ENCODE results near the gene HES6. TPM values are rescaled to one million over a fixed set of nuclear protein-coding genes. Genes with fewer than 3 reads are reported as not detected.

HES6 gene
- total RNA-seq, 1 experiment from 2014 or later = 9.8 TPM

DNA sequence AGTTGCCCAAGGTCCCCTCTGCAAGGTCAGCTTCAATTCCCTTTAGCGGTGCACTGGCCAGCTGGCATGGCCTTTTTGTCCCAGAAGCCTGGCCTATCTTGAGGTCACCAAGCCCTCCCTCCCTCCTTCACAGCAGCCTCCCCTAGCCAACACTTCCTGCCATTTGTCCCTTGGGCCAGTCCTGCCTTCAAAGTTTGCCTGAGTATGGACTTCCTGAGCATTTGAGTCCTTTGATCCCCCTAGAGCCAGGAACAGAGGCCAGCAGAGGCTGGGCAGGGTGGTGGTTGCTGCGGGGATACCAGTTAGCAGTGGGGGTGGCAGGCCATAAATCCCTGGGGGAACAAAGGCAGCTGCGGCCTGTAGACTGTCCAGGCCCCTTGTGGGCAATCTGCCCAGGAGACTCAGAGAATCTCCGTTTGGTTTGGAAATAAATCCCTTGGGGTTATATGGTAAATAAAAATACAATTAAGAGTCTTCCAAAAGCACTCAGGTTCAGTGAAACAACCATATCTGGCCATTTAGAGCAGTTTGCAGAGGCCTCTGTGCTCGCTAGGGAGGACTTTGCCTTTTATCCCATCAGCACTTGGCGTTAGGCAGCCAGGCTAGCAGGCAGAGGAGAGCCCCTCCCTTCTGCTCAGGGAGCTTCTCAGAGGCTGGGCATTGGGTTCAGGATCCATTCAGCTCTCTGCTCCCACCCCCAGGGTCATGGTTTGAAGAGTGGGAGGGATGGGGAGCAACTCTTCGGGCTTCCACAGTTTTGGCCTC lies 3.1 kb upstream of the HES6 start:
- Histone ChIP-seq H3K9ac (ENCODE audit: low read length) (no peak overlapping the region), H3K4me2 (ENCODE audit: low read length) (no peak overlapping the region), H3K79me2 (ENCODE audit: low read length) (no peaks in the 10 kb centered on the region), H3K9me3 (ENCODE audit: low read length) (no peaks in the 10 kb centered on the region), H3K9me2 (replicated peaks; ENCODE audit: low read length) (no peaks in the 10 kb centered on the region), H3K4me1 (ENCODE audit: insufficient read depth, low read length) (peaks cover 4% of the 10 kb centered on the region; the same call in 1 of the 2 replicates), H4K20me1 (ENCODE audit: low read length) (no peaks in the 10 kb centered on the region), H2AFZ (ENCODE audit: low read length) (no peak overlapping the region), H3K4me3 (ENCODE audit: low read length) (no peak overlapping the region), H3K27me3 (ENCODE audit: low read length) (no peaks in the 10 kb centered on the region), H3F3A (ENCODE audit: low read length, unreplicated experiment) (no peaks in the 10 kb centered on the region), H3K27ac (ENCODE audit: low read length) (no peak overlapping the region), H3K36me3 (ENCODE audit: low read depth, low read length) (0 out of 2 replicates have a peak, but pooled peaks cover 5% of the 10 kb centered on the region)
- DNase-seq = no peak
- TF ChIP-seq, protein P1, sequence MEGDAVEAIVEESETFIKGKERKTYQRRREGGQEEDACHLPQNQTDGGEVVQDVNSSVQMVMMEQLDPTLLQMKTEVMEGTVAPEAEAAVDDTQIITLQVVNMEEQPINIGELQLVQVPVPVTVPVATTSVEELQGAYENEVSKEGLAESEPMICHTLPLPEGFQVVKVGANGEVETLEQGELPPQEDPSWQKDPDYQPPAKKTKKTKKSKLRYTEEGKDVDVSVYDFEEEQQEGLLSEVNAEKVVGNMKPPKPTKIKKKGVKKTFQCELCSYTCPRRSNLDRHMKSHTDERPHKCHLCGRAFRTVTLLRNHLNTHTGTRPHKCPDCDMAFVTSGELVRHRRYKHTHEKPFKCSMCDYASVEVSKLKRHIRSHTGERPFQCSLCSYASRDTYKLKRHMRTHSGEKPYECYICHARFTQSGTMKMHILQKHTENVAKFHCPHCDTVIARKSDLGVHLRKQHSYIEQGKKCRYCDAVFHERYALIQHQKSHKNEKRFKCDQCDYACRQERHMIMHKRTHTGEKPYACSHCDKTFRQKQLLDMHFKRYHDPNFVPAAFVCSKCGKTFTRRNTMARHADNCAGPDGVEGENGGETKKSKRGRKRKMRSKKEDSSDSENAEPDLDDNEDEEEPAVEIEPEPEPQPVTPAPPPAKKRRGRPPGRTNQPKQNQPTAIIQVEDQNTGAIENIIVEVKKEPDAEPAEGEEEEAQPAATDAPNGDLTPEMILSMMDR (conservative IDR thresholded peaks at IDR 0.05; ENCODE audit: low read depth, low read length) = no peak
- TF ChIP-seq EZH2phosphoT487 (IDR thresholded peaks at IDR 0.05; ENCODE audit: borderline replicate concordance, low read length) (no peak), EZH2 (IDR thresholded peaks at IDR 0.05; ENCODE audit: low read length, unreplicated experiment) (no peak)
- no TSS peak for BruUV-seq (replicated peaks)
- intact Hi-C loops (cut with micrococcal nuclease) = no loop called here
- CTCF ChIA-PET = no interaction called here
- POLR2A ChIA-PET (ENCODE audit: unreplicated experiment) = no interaction called here
- ATAC-seq = no peak

DNA sequence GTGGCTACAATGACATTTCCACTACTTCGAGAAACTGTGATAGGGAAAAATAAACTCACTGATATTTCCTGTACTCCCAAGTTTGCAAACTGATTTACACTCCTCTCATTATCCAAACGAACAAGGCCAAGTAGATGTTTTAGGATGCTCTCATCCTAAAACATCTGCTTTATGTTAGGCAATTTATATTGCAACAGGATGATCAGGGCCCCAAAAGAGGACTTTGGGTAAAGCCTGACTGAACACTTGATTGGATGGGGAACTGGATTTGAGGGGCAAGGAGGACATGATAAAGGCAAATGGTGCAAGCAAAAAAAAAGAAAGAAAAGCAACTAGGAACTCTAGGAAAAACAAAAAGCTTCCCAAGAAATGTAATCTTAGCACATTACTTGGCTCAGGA lies 2.1 kb upstream of the HES6 start:
- POLR2A ChIA-PET (ENCODE audit: unreplicated experiment) = no interaction called here

More for the DNA sequence above, 2.1 kb upstream of the HES6 start:
- TF ChIP-seq, protein P1 (conservative IDR thresholded peaks at IDR 0.05; ENCODE audit: low read depth, low read length) = no peak
- TF ChIP-seq EZH2phosphoT487 (IDR thresholded peaks at IDR 0.05; ENCODE audit: borderline replicate concordance, low read length) (no peak), EZH2 (IDR thresholded peaks at IDR 0.05; ENCODE audit: low read length, unreplicated experiment) (no peak)
- no peak overlapping the region for H3K27ac ChIP-seq (ENCODE audit: low read length)
- H3K9me3 ChIP-seq (ENCODE audit: low read length) = no peaks in the 10 kb centered on the region
- H3K27me3 ChIP-seq (ENCODE audit: low read length) = no peaks in the 10 kb centered on the region
- H3K4me3 ChIP-seq (ENCODE audit: low read length) = no peak overlapping the region
- H4K20me1 ChIP-seq (ENCODE audit: low read length) = no peaks in the 10 kb centered on the region
- no peak for DNase-seq
- CTCF ChIA-PET = no interaction called here
- H3K79me2 ChIP-seq (ENCODE audit: low read length) = no peaks in the 10 kb centered on the region
- H3F3A ChIP-seq (ENCODE audit: low read length, unreplicated experiment) = no peaks in the 10 kb centered on the region
- H3K9me2 ChIP-seq (replicated peaks; ENCODE audit: low read length) = no peaks in the 10 kb centered on the region
- H2AFZ ChIP-seq (ENCODE audit: low read length) = no peak overlapping the region
- intact Hi-C loops (cut with micrococcal nuclease) = no loop called here
- H3K4me1 ChIP-seq (ENCODE audit: insufficient read depth, low read length) = peaks cover 4% of the 10 kb centered on the region; the same call in 1 of the 2 replicates
- 0 out of 2 replicates have a peak, but pooled peaks cover 5% of the 10 kb centered on the region for H3K36me3 ChIP-seq (ENCODE audit: low read depth, low read length)
- BruUV-seq (replicated peaks) = no TSS peak
- no peak overlapping the region for H3K4me2 ChIP-seq (ENCODE audit: low read length)
- no peak overlapping the region for H3K9ac ChIP-seq (ENCODE audit: low read length)
- ATAC-seq = no peak
